Suppressor macrophage (primary cell): Measurements from ENCODE around the gene KCNG1.
"Not testable (repeated sequence)": the region's sequence is repeated elsewhere in the genome, so short reads cannot be mapped to it uniquely, and the experiment has no call there.

ENCODE experiments used
- DNase-seq, 4 experiments: peaks; one replicate each; pipeline ENCODE4 v3.0.0-alpha.2; 2020 to 2022
- total RNA-seq, 17 experiments: gene quantifications; one replicate each; lab custom pipeline; 2026; ENCODE audit warnings: mixed read lengths in 6 of 17, inconsistent platforms in 3 of 17; lab: John Stamatoyannopoulos, UW

Gene KCNG1
- 0 to 2.6 (median 0.10) reads per million in 17 experiments for total RNA-seq

- peak; percentile 64 to 87 (median 74) for DNase-seq
Measured at GRCh38 chr20:51022803-51023616, at the start of gene KCNG1. KCNG1 (minus strand) TSS chr20:51023107; CDS start chr20:51010338, 12,769 bp downstream.

- DNase-seq = no peak
Measured at GRCh38 chr20:51070621-51071020, 47.7 kb upstream of the KCNG1 start.

GRCh38 chr20:51067792-51068191 is 44.9 kb upstream of the KCNG1 start:
- DNase-seq = no peak

- no peak for DNase-seq
Measured at GRCh38 chr20:51065615-51066014, 42.7 kb upstream of the KCNG1 start.

- no peak for DNase-seq
Measured at GRCh38 chr20:51064137-51064536, 41.2 kb upstream of the KCNG1 start.

GRCh38 chr20:51062065-51062464 is 39.2 kb upstream of the KCNG1 start:
- no peak for DNase-seq

- DNase-seq = no peak
Measured at GRCh38 chr20:51061418-51062045, 38.6 kb upstream of the KCNG1 start.

GRCh38 chr20:51060301-51060700 is 37.4 kb upstream of the KCNG1 start:
- DNase-seq = no peak

GRCh38 chr20:51059862-51060261 is 37.0 kb upstream of the KCNG1 start:
- no peak for DNase-seq

GRCh38 chr20:51058017-51058416 is 35.1 kb upstream of the KCNG1 start:
- no peak for DNase-seq

- DNase-seq = no peak
Measured at GRCh38 chr20:51054233-51054632, 31.3 kb upstream of the KCNG1 start.

- DNase-seq = no peak
Measured at GRCh38 chr20:51050531-51051075, 27.7 kb upstream of the KCNG1 start.

GRCh38 chr20:51046021-51046985 is 23.4 kb upstream of the KCNG1 start:
- DNase-seq = no peak

GRCh38 chr20:51045492-51045891 is 22.6 kb upstream of the KCNG1 start:
- not testable (repeated sequence) for DNase-seq

- DNase-seq = no peak
Measured at GRCh38 chr20:51044796-51045195, 21.9 kb upstream of the KCNG1 start.

GRCh38 chr20:51043811-51044210 is 20.9 kb upstream of the KCNG1 start:
- DNase-seq = peak in 1 of 4 experiments; percentile 16

GRCh38 chr20:51042657-51043247 is 19.8 kb upstream of the KCNG1 start:
- no peak for DNase-seq

- DNase-seq = no peak
Measured at GRCh38 chr20:51042064-51042463, 19.2 kb upstream of the KCNG1 start.

GRCh38 chr20:51037532-51038115 is 14.7 kb upstream of the KCNG1 start:
- DNase-seq = no peak

GRCh38 chr20:51036827-51037531 is 14.1 kb upstream of the KCNG1 start:
- peak in 3 of 4 experiments; percentile 27 to 41 (median 37) for DNase-seq

GRCh38 chr20:51036226-51036625 is 13.3 kb upstream of the KCNG1 start:
- no peak for DNase-seq
